Heart left ventricle (tissue), 16 donors: Measurements from ENCODE around the gene CAPG. TPM values are rescaled to one million over a fixed set of nuclear protein-coding genes. Genes with fewer than 3 reads are reported as not detected.

Experiments used
- ATAC-seq, 4 donors: fragments of 200-7000 bp; cut with Tn5 transposase; one replicate each; pipeline ENCODE4 v1.9.1; 2020 to 2022; ENCODE audit warnings: moderate library complexity in 4 of 4, mild to moderate bottlenecking in 3 of 4, moderate number of reproducible peaks in 1 of 4
- DNase-seq, 5 donors: peaks; one replicate each; pipeline ENCODE4 v3.0.0-alpha.2; 2020
- H3K27ac ChIP-seq, 12 donors: fragments of 200-600 bp; sonication (generic) in 4 of 12; one replicate each; pipeline versions ENCODE4 v1.5.0 to v1.8.0; 2016 to 2022; ENCODE audit warnings: mild to moderate bottlenecking in 2 of 12
- H3K27me3 ChIP-seq, 9 donors: fragments of 200-600 bp; sonication (generic) in 2 of 9; one replicate each; pipeline versions ENCODE4 v1.5.1 to v1.8.0; 2016 to 2022; ENCODE audit warnings: mild to moderate bottlenecking in 3 of 9
- H3K36me3 ChIP-seq, 9 donors: fragments of 200-600 bp; sonication (generic) in 2 of 9; one replicate each; pipeline versions ENCODE4 v1.5.0 to v1.8.0; 2018 to 2022; ENCODE audit warnings: mild to moderate bottlenecking in 2 of 9
- H3K4me1 ChIP-seq, 12 donors: fragments of 200-600 bp; sonication (generic) in 4 of 12; one replicate each; pipeline versions ENCODE4 v1.5.0 to v1.8.0; 2016 to 2022; ENCODE audit warnings: mild to moderate bottlenecking in 3 of 12
- H3K4me3 ChIP-seq, 12 donors: fragments of 200-600 bp; sonication (generic) in 4 of 12; one replicate each; pipeline versions ENCODE4 v1.5.0 to v1.8.0; 2017 to 2022; ENCODE audit warnings: mild to moderate bottlenecking in 9 of 12, moderate library complexity in 4 of 12
- H3K9me3 ChIP-seq, 12 donors: fragments of 200-600 bp; sonication (generic) in 4 of 12; one replicate each; pipeline versions ENCODE4 v1.5.0 to v1.8.0; 2016 to 2022; ENCODE audit warnings: mild to moderate bottlenecking in 1 of 12
- CTCF ChIP-seq, 12 donors: fragments of 200-600 bp; sonication (generic) in 4 of 12; IDR thresholded peaks; one replicate each; pipeline versions ENCODE4 v1.5.0 to v1.8.0; 2018 to 2022; ENCODE audit warnings: antibody characterized with exemption in 12 of 12, mild to moderate bottlenecking in 5 of 12
- POLR2A ChIP-seq, 2 donors: fragments of 450-650 bp; IDR thresholded peaks; one replicate each; pipeline ENCODE4 v1.6.1; 2017; ENCODE audit warnings: antibody characterized with exemption in 2 of 2, mild to moderate bottlenecking in 2 of 2, moderate library complexity in 2 of 2
- WGBS, 4 donors: extraction: QIAGEN DNeasy Blood & Tissue Kit in 2 of 4; methylation state at CpG; one replicate each; pipeline versions ENCODE4 v1.1.5 to v1.1.7; 2013 to 2018; 5-methylcytosine and 5-hydroxymethylcytosine counted together
- intact Hi-C, 10 donors: fragments of 100-400 bp; cut with DNase I; formaldehyde crosslinking; loops; one replicate each; pipeline versions ENCODE4 v1.11.1 to v1.14.2; 2022
- polyA plus RNA-seq, 2 donors: library from polyadenylated mRNA; stranded (reverse); fragments of 200-250 nt; gene quantifications; one replicate each; pipeline ENCODE4 v1.2.3, GENCODE V29; 2013
- total RNA-seq, 9 donors: library from RNA; depleted of rRNA in 2 of 9; stranded (reverse); fragments of >200 nt in 2 of 9; fragmentation: NEBNext Ultra II Directional in 3 of 9; extraction: Animal tissue kit (Norgen Biotek cat#: 25700) in 3 of 9; gene quantifications; one replicate each; pipeline versions ENCODE4 v1.1.0 to v1.2.4, GENCODE V29; 2016 to 2023
- donor health status: ischemic (EF 13 %, LVEDD 7.1; RV severe dilation, severe dysfunction).
- donor health status: healthy with polysubstance abuse.
- donor health status: DM: no; HTN: yes; CAD: no.
- donor health status: DM: no; HTN: no; CAD: no.
- donor health status: ischemic (EF 25% LVEDD 6.9; RV normal size, moderate dysfunction).
- donor health status: ischemic (EF 25% LVEDD 5.7; RV mildly dilated, moderate dysfunction).
- donor health status: healthy.
- donor health status: DM: yes; HTN: yes; CAD: no.
- donor health status: ischemic (EF 35%, LVEDD 5.7; RV mildly dilated, moderate dysfunction).
- donor health status: nonischemic (EF 11% LVEDD 7.7; RV severe dilation, severe dysfunction).
- donor health status: DM: yes; HTN: yes; CAD: no.
- donor health status: PGD.
- donor health status: ischemic (EF 29% LVEDD 5.4; RV normal size, mild dysfunction).
- donor health status: nonischemic (EF 23%, LVEDD 6.1; RV moderate dilation, normal function).

Gene CAPG
- total and polyA plus RNA-seq, 11 donors, result 2.8 to 91.6 (median 4.5) TPM

GRCh38 chr2:85457877-85458316, 47.7 kb upstream of the CAPG start:
- DNase-seq (no peak), ATAC-seq (peak in 2 of 4 donors; percentile 13 to 22)
- Histone ChIP-seq H3K9me3 (no peaks in the 10 kb centered on the region), H3K27ac (no peak overlapping the region), H3K4me3 (no peak overlapping the region), H3K27me3 (no peaks in the 10 kb centered on the region), H3K4me1 (no peaks in the 10 kb centered on the region), H3K36me3 (no peaks in the 10 kb centered on the region)
- 78 to 82% (median 81%) methylated on average over 6 of the region's 6 CpGs for WGBS, 4 donors
- intact Hi-C loops, result no loop called here
- TF ChIP-seq POLR2A (IDR thresholded peaks at IDR 0.05) (no peak), CTCF (IDR thresholded peaks at IDR 0.05) (no peak)

- Histone ChIP-seq H3K36me3 (no peaks in the 10 kb centered on the region), H3K4me1 (no peaks in the 10 kb centered on the region), H3K9me3 (no peaks in the 10 kb centered on the region), H3K4me3 (no peak overlapping the region), H3K27me3 (no peaks in the 10 kb centered on the region), H3K27ac (no peak overlapping the region)
- DNase-seq (no peak), ATAC-seq (no peak)
- 69 to 94% (median 89%) methylated on average over 5 of the region's 5 CpGs for WGBS, 4 donors
- intact Hi-C loops, result no loop called here
- TF ChIP-seq POLR2A (IDR thresholded peaks at IDR 0.05) (no peak), CTCF (IDR thresholded peaks at IDR 0.05) (no peak)
Measured at GRCh38 chr2:85457043-85457442, 46.9 kb upstream of the CAPG start.

- DNase-seq, result no peak
- 74 to 80% (median 75%) methylated on average over 1 of the region's 1 CpG for WGBS, 4 donors
- no peaks in the 10 kb centered on the region for H3K27me3 ChIP-seq
- H3K27ac ChIP-seq, result no peak overlapping the region
- TF ChIP-seq CTCF (IDR thresholded peaks at IDR 0.05) (no peak), POLR2A (IDR thresholded peaks at IDR 0.05) (no peak)
- intact Hi-C loops, result no loop called here
- H3K4me3 ChIP-seq, result no peak overlapping the region
- H3K36me3 ChIP-seq, result no peaks in the 10 kb centered on the region
- no peaks in the 10 kb centered on the region for H3K4me1 ChIP-seq
- H3K9me3 ChIP-seq, result no peaks in the 10 kb centered on the region
- ATAC-seq, result no peak
Measured at GRCh38 chr2:85455552-85456090, 45.5 kb upstream of the CAPG start.

- DNase-seq, result no peak
- Histone ChIP-seq H3K27ac (no peak overlapping the region), H3K36me3 (no peaks in the 10 kb centered on the region), H3K4me3 (no peak overlapping the region), H3K9me3 (no peaks in the 10 kb centered on the region), H3K27me3 (no peaks in the 10 kb centered on the region), H3K4me1 (no peaks in the 10 kb centered on the region)
- no peak for ATAC-seq
- 89 to 96% (median 92%) methylated on average over 7 of the region's 7 CpGs for WGBS, 4 donors
- intact Hi-C loops, result loop anchor here in 1 of 10 donors (5.0 kb wide), 1 partner anchor 49 kb away; no protein-coding TSS in a partner anchor
- TF ChIP-seq POLR2A (IDR thresholded peaks at IDR 0.05), result no peak
- no peak for TF ChIP-seq CTCF (IDR thresholded peaks at IDR 0.05)
Measured at GRCh38 chr2:85453571-85453970, 43.4 kb upstream of the CAPG start.
